ES-I3 (cell line): ENCODE results near the gene SLC22A7.
A peak's percentile ranks its signal among the peaks of the same experiment; 100 is the strongest.

Experiments
- H3K36me3 ChIP-seq: 2 replicates; pipeline ENCODE4 v1.6.1; 2013; ENCODE audit warnings: mild to moderate bottlenecking, low read length, control low read depth, moderate library complexity; ENCODE audit not compliant: insufficient read depth
- H3K4me1 ChIP-seq: 2 replicates; pipeline ENCODE4 v1.6.1; 2013; ENCODE audit warnings: mild to moderate bottlenecking, control low read depth, low read length; ENCODE audit not compliant: insufficient read depth
- H3K9ac ChIP-seq: 2 replicates; pipeline ENCODE4 v1.6.1; 2013; ENCODE audit warnings: low read depth, mild to moderate bottlenecking, low read length, moderate library complexity
- H3K9me3 ChIP-seq: 2 replicates; pipeline ENCODE4 v1.6.1; 2013; ENCODE audit warnings: mild to moderate bottlenecking, low read length, moderate library complexity; ENCODE audit not compliant: control insufficient read depth, insufficient read depth

Gene SLC22A7

DNA sequence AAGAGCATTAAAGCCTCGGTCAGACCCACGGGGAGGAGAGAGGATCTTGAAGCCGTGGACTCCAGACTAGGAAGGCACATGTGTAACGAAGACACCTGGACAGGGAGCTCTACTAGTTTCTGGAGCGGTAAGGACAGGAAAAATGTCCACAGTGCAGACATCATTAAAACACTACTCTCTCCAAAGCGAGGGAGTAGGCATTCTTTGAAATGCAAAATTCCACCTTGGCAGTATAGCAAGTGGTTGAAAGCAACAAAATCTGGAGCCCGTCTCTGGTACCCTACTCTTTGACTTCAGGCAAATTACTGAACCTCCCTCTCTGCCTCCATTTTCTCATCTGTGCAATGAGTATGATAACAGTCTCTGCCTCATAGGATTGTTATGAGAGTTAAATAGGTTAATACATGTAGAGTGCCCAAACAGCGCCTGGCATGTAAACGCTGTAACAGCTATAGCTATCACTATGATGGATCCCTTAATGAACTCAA lies 11.0 kb downstream of the SLC22A7 start:
- Histone ChIP-seq H3K9ac (peak overlapping the region; percentile 69), H3K4me1 (0 out of 2 replicates have a peak, but pooled peaks cover 5% of the 10 kb centered on the region)

DNA sequence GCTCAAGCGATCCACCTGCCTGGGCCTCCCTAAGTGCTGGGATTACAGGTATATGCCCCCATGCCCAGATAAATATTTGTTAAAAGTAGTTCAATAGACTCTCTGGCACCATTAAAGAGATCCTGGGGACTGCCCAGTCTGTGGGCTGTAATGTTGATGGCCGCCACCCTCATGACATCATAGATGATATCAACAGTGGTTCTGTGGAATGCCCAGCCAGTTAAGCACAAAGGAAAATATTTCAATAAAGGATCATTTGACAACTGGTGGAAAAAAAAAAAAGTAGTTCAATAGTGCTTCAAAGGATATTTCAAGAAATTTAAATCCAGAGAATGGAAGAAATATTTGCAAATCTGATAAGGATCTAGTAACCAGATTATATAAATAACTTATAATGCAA lies 12.1 kb downstream of the SLC22A7 start:
- H3K9me3 ChIP-seq, result no peaks in the 10 kb centered on the region
- no peaks in the 10 kb centered on the region for H3K36me3 ChIP-seq
- H3K9ac ChIP-seq, result no peak overlapping the region
- 0 out of 2 replicates have a peak, but pooled peaks cover 5% of the 10 kb centered on the region for H3K4me1 ChIP-seq

More for the DNA sequence above, 11.0 kb downstream of the SLC22A7 start:
- H3K9me3 ChIP-seq, result no peaks in the 10 kb centered on the region
- no peaks in the 10 kb centered on the region for H3K36me3 ChIP-seq

DNA sequence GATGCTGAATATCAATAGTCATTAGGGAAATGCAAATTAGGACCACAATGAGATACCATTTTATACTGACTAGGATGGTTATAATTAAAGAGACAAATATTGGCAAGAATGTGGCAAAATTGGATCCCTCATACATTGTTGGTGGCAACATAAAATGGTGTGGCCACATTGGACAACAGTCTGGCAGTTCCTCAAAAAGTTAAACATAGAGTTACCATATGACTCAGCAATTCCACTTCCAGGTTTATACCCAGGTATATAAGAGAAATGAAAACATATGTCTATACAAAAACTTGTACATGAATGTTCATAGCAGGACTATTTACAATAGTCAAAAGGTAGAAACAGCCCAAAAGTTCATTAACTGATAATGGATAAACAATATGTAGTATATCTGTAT lies 12.6 kb downstream of the SLC22A7 start:
- H3K9ac ChIP-seq, result no peak overlapping the region
- H3K4me1 ChIP-seq, result 0 out of 2 replicates have a peak, but pooled peaks cover 5% of the 10 kb centered on the region
- no peaks in the 10 kb centered on the region for H3K36me3 ChIP-seq
- H3K9me3 ChIP-seq, result no peaks in the 10 kb centered on the region

DNA sequence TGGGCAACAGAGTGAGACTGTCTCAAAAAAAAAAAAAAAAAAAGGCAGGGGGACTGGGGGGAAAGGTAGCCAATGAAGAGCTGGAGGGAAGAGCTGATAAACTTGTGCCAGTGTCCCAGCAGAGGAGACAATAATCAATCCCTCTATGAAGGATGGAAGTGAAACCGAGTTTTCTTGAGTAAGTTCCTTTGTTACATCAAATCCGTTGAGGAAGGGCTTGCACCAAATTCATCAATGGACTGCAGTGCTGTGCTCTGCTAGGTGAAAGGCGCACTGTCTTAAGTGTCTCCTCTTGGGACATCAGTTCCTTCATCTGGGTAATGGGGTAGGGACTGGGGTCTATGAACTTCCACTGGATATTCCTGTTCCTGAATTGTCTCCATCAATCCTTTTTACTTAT lies 13.6 kb downstream of the SLC22A7 start:
- H3K9me3 ChIP-seq, result no peaks in the 10 kb centered on the region
- H3K4me1 ChIP-seq, result peaks cover 9% of the 10 kb centered on the region; the same call in 1 of the 2 replicates
- H3K9ac ChIP-seq, result no peak overlapping the region
- H3K36me3 ChIP-seq, result no peaks in the 10 kb centered on the region

DNA sequence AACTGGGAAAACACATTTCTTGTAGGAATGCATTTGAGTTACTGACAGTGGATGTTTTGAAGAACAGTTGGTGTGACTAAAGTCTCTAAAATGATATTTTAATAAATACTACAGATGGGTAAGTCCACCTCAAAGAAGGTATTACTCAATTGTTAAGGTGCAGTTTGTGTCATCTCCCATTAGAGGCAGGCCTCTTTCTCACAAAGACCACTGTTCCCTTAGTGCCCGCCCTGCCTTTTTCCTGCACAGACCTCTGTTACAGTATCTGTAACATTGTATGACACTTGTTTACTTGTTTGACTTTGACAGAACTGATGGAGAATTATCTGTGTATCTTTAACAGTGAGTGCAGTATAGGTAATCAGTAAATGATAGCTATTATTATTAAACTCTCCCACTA lies 15.8 kb downstream of the SLC22A7 start:
- Histone ChIP-seq H3K36me3 (no peaks in the 10 kb centered on the region), H3K9ac (no peak overlapping the region), H3K9me3 (no peaks in the 10 kb centered on the region), H3K4me1 (peaks cover 13% of the 10 kb centered on the region)

DNA sequence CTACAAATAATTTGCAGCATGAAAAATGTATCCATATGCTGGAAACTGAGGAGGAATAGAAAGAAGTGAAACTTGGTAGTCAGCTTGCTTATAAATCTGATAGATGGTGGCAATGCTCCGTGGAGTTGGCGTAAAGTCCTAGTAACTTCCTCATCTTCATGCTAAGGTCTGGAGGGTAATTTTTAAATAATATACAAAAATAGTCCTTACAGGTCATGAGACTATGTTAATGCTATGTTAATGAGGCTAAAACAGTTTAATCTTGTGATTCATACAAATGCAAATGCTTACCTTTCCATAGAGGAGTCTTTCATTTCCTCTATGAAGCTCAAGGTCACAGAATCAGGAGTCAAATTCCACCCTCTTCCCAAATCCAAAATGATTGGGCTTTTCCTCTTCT lies 20.0 kb downstream of the SLC22A7 start:
- H3K4me1 ChIP-seq, result peaks cover 14% of the 10 kb centered on the region
- no peaks in the 10 kb centered on the region for H3K36me3 ChIP-seq
- H3K9me3 ChIP-seq, result no peaks in the 10 kb centered on the region; the same call in 1 of the 2 replicates
- no peak overlapping the region for H3K9ac ChIP-seq

DNA sequence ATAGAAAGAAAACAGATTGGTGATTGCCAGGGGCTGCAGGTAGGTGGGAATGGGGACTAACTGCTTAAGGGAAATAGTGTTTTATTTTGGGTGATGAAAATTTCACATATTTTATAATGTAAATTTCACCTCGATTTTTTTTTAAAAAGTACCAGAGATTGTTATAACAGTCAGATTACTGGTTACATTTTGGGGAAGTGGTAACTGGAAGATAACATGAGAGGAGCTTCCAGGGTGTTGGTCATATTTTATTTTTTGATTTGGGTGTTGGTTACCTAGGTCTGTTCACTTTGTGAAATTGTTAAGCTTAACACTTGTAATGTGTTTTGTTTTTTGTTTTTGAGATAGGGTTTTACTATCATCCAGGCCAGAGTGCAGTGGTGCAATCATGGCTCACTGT lies 27.8 kb downstream of the SLC22A7 start:
- peaks cover 3% of the 10 kb centered on the region; the same call in 1 of the 2 replicates for H3K4me1 ChIP-seq
- H3K9ac ChIP-seq, result no peak overlapping the region
- H3K9me3 ChIP-seq, result peaks cover 3% of the 10 kb centered on the region; the same call in 1 of the 2 replicates
- no peaks in the 10 kb centered on the region for H3K36me3 ChIP-seq

DNA sequence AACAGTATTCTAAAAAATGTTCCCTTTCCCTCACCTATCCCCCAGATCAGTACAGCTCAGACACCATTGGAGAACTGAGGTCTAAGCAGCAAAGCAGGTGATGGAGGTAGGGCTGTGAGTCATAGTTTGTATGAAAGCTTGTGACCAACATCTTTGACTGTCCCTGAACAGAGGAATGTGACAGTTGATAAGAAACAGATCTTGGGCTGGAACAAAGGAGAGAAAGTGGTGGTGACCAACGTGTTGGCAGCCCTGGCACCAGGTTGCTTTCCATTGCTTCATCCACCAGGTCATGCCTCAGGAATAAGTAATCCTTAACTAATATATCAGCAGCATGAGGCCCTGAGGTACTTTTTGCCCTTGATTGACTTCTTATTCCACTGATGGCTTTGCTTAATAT lies 30.5 kb downstream of the SLC22A7 start:
- Histone ChIP-seq H3K9me3 (peaks cover 3% of the 10 kb centered on the region; the same call in 1 of the 2 replicates), H3K9ac (no peak overlapping the region), H3K4me1 (peaks cover 3% of the 10 kb centered on the region; the same call in 1 of the 2 replicates), H3K36me3 (no peaks in the 10 kb centered on the region)

DNA sequence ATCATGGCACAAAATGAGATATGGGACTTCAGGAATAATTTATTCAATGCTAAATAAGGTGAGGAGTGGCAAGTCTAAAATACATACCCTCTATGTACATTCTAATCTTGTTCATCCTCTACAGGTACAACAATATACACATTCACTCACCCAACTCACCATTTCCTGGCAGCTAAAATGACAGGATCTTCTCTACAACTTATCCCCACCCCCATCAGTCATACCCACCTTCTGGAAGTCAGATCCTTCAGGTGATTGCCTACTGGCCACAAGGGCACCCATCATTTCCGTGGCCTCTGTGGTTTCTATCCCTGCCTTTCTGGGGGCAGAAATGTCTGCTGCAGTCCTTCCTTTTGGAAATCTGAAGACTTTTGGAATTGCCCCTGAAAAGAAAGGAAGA lies 33.4 kb downstream of the SLC22A7 start:
- Histone ChIP-seq H3K9ac (no peak overlapping the region), H3K9me3 (peaks cover 3% of the 10 kb centered on the region; the same call in 1 of the 2 replicates), H3K36me3 (no peaks in the 10 kb centered on the region), H3K4me1 (peaks cover 6% of the 10 kb centered on the region; the same call in 1 of the 2 replicates)

DNA sequence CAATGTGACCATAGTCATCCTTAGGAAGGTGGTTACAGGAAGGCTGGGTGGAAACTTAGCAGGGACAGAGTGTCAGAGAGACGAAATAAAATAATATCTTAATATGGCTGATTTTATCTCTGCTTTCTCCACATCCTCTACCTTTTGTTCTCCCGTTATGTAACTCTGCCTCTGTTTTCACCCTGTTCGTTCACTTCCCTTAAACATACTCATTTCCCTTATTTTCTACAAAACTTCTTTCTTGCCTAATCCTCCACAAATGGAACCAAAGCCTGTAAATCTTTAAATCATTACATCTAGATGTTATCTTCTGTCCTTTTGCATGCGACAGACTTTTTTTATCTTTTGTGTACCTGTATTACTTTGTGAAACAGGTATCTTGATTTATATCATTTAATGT lies 33.8 kb downstream of the SLC22A7 start:
- H3K36me3 ChIP-seq, result no peaks in the 10 kb centered on the region
- peaks cover 6% of the 10 kb centered on the region; the same call in 1 of the 2 replicates for H3K4me1 ChIP-seq
- peaks cover 3% of the 10 kb centered on the region; the same call in 1 of the 2 replicates for H3K9me3 ChIP-seq
- no peak overlapping the region for H3K9ac ChIP-seq

DNA sequence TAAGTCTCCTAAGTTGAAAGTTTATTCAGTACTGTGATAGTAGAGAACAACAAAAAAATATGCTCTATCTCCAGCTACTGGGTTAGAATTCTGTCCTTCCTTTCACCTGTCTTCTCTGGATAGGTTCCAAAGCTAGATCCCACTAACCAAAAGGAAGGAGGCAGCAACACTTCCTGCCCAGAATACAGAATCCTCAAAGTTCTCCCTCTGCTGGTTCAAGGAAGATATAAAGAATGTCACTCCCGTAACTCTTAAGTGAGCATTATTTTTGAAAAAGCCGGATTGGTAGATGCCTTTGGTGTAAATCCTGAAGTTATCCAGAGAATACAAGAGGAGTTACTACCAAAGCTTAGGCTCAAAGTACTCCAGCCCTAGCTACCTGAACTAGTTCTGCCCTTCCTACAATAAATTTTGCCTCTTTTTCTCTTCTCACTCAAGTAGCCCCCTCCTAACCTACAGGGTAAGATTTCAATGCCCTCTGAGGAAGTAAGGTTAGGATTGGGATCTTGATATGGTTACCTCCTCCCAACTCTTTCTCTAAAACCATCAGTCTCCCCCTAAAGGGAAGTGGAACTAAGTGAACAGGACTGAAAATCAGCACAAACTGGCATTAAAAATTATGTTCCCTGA lies 36.5 kb downstream of the SLC22A7 start:
- Histone ChIP-seq H3K36me3 (peaks cover 4% of the 10 kb centered on the region), H3K4me1 (peaks cover 4% of the 10 kb centered on the region; the same call in 1 of the 2 replicates), H3K9me3 (no peaks in the 10 kb centered on the region), H3K9ac (no peak overlapping the region)

DNA sequence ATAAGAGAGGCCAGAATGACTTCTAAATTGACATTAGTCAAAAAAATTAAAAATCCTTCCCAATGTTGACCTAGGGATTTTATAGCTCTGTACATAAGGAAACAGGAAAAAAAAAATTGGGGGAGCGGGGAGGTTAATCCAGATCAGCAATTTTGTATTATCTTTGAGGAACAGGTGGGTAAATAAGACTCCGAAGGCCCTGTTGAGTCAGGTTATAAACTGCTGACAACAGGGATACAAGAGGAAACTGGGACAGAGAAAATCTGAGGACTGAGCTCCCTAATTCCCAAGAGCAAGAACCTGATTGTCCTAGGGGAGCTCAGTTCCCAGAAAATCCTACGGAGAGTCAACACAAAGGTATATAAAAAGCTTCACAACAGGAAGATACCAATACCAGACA lies 37.4 kb downstream of the SLC22A7 start:
- Histone ChIP-seq H3K4me1 (peaks cover 4% of the 10 kb centered on the region; the same call in 1 of the 2 replicates), H3K36me3 (peaks cover 12% of the 10 kb centered on the region), H3K9me3 (no peaks in the 10 kb centered on the region), H3K9ac (no peak overlapping the region)

DNA sequence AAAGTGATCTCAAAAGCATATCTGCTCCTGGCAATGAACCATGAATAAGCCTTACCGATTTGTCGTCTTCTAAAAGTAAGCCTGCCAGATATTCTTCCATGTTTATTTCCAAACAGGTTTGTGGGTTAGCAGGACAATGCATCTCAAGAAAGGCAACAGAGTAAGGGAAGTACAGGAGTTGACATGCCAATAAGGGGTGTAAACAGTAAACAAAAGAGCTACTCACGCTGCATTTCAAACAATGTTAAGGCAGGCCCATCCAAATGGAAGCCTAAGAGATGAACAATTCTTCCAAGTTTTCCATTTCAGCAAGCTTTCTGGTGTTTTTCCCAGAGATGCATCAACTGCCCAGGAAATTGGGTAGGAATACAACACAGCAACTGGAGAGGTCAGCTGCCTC lies 38.3 kb downstream of the SLC22A7 start:
- no peaks in the 10 kb centered on the region for H3K9me3 ChIP-seq
- peaks cover 13% of the 10 kb centered on the region for H3K36me3 ChIP-seq
- peaks cover 4% of the 10 kb centered on the region; the same call in 1 of the 2 replicates for H3K4me1 ChIP-seq
- no peak overlapping the region for H3K9ac ChIP-seq

DNA sequence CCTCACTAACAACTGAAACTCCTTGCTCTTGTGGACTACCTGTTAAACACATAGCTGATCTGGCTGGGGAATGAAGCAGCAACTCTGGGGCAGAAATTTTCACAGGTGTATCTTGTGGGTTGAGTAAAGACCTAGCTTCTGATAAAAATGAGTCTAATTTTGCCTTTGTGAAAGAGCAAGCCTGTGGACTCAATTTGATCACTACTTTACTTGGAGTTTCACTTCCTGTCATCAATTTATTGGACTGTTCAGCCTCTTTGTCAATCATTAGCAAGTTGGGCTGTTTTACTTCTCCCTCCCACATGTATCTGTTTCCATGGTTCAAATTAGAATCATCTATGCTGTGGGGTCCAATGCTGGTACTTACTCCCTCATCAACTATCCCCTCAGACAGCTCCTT lies 40.2 kb downstream of the SLC22A7 start:
- no peaks in the 10 kb centered on the region for H3K9me3 ChIP-seq
- H3K9ac ChIP-seq, result no peak overlapping the region
- H3K36me3 ChIP-seq, result peaks cover 13% of the 10 kb centered on the region
- peaks cover 4% of the 10 kb centered on the region; the same call in 1 of the 2 replicates for H3K4me1 ChIP-seq

DNA sequence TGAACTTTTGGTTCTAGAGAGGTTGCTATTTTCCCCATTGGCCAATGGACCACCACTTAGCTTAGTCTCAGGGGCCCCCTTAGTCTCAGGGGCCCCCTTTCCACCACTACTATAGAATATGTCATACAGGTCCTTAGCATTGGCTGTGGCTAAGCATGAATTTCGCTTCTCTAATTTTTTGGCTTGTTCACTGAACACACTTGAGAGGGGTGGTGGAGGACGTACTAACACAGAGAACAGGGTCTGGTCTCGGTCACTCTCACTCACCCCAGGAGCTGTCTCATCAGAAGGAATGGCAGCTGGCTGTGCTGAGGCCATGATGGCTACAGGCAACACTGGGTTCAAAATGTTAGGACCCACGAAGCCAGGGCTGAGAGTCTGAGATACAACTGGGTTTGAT lies 41.1 kb downstream of the SLC22A7 start:
- Histone ChIP-seq H3K9me3 (no peaks in the 10 kb centered on the region), H3K9ac (no peak overlapping the region), H3K4me1 (peaks cover 4% of the 10 kb centered on the region; the same call in 1 of the 2 replicates), H3K36me3 (peaks cover 13% of the 10 kb centered on the region)
